HEK293 (cell line): ENCODE data around the gene JAML.

Experiments used
- BCL11A ChIP-seq: fragments of 450-650 bp; formaldehyde crosslinking; IDR thresholded peaks from 2 replicates; pipeline ENCODE4 v1.5.1; 2016; ENCODE audit warnings: low read depth, missing biosample characterization, missing genetic modification characterization
- GLIS2 ChIP-seq: fragments of 450-650 bp; formaldehyde crosslinking; IDR thresholded peaks from 2 replicates; pipeline ENCODE4 v1.5.1; 2016; ENCODE audit warnings: missing biosample characterization, missing genetic modification characterization
- KLF1 ChIP-seq: fragments of 450-650 bp; formaldehyde crosslinking; IDR thresholded peaks from 2 replicates; pipeline ENCODE4 v1.5.1; 2016; ENCODE audit warnings: missing biosample characterization, missing genetic modification characterization
- SCRT1 ChIP-seq: fragments of 450-650 bp; formaldehyde crosslinking; IDR thresholded peaks from 2 replicates; pipeline ENCODE4 v1.5.1; 2016; ENCODE audit warnings: missing biosample characterization, missing genetic modification characterization, borderline replicate concordance
- TCF7L2 ChIP-seq: IDR thresholded peaks from 2 replicates; pipeline ENCODE4 v1.6.1; 2011; ENCODE audit warnings: low read depth, mild to moderate bottlenecking, inconsistent platforms, low read length, moderate library complexity, borderline replicate concordance
- WT1 ChIP-seq: fragments of 450-650 bp; formaldehyde crosslinking; IDR thresholded peaks from 2 replicates; pipeline ENCODE4 v1.5.1; 2016; ENCODE audit warnings: missing biosample characterization, missing genetic modification characterization
- ZBTB21 ChIP-seq: fragments of 450-650 bp; formaldehyde crosslinking; IDR thresholded peaks from 2 replicates; pipeline ENCODE4 v1.5.1; 2017; ENCODE audit warnings: missing biosample characterization, missing genetic modification characterization
- ZBTB48 ChIP-seq: fragments of 450-650 bp; formaldehyde crosslinking; IDR thresholded peaks from 2 replicates; pipeline ENCODE4 v1.5.1; 2016; ENCODE audit warnings: missing biosample characterization, missing genetic modification characterization
- ZFP41 ChIP-seq: fragments of 450-650 bp; formaldehyde crosslinking; IDR thresholded peaks from 2 replicates; pipeline ENCODE4 v1.5.1; 2016; ENCODE audit warnings: missing biosample characterization, missing genetic modification characterization, borderline replicate concordance
- ZNF132 ChIP-seq: fragments of 450-650 bp; formaldehyde crosslinking; IDR thresholded peaks from 2 replicates; pipeline ENCODE4 v1.5.1; 2017; ENCODE audit warnings: missing biosample characterization, missing genetic modification characterization, borderline replicate concordance
- ZNF133 ChIP-seq: fragments of 450-650 bp; formaldehyde crosslinking; IDR thresholded peaks from 2 replicates; pipeline ENCODE4 v1.5.1; 2016; ENCODE audit warnings: missing biosample characterization, missing genetic modification characterization
- ZNF146 ChIP-seq: fragments of 450-650 bp; formaldehyde crosslinking; IDR thresholded peaks from 2 replicates; pipeline ENCODE4 v1.5.1; 2016; ENCODE audit warnings: missing biosample characterization, missing genetic modification characterization
- ZNF19 ChIP-seq: fragments of 450-650 bp; formaldehyde crosslinking; IDR thresholded peaks from 2 replicates; pipeline ENCODE4; 2016; ENCODE audit warnings: missing biosample characterization, missing genetic modification characterization, low read depth
- ZNF214 ChIP-seq: fragments of 450-650 bp; formaldehyde crosslinking; IDR thresholded peaks from 2 replicates; pipeline ENCODE4 v1.5.1; 2017; ENCODE audit warnings: missing biosample characterization, mild to moderate bottlenecking, missing genetic modification characterization, borderline replicate concordance
- ZNF221 ChIP-seq: fragments of 450-650 bp; formaldehyde crosslinking; IDR thresholded peaks from 2 replicates; pipeline ENCODE4 v1.5.1; 2017; ENCODE audit warnings: missing biosample characterization, missing genetic modification characterization, borderline replicate concordance
- ZNF223 ChIP-seq: fragments of 450-650 bp; formaldehyde crosslinking; IDR thresholded peaks from 2 replicates; pipeline ENCODE4 v1.5.1; 2016; ENCODE audit warnings: missing biosample characterization, missing genetic modification characterization
- ZNF324 ChIP-seq: fragments of 450-650 bp; formaldehyde crosslinking; IDR thresholded peaks from 2 replicates; pipeline ENCODE4 v1.5.1; 2016; ENCODE audit warnings: missing biosample characterization, missing genetic modification characterization
- ZNF366 ChIP-seq: fragments of 450-650 bp; formaldehyde crosslinking; conservative IDR thresholded peaks from 2 replicates; pipeline ENCODE4 v1.5.1; 2016; ENCODE audit warnings: missing biosample characterization, missing genetic modification characterization
- ZNF423 ChIP-seq: fragments of 450-650 bp; formaldehyde crosslinking; IDR thresholded peaks from 2 replicates; pipeline ENCODE4 v1.5.1; 2016; ENCODE audit warnings: missing biosample characterization, missing genetic modification characterization
- ZNF48 ChIP-seq: fragments of 450-650 bp; formaldehyde crosslinking; IDR thresholded peaks from 2 replicates; pipeline ENCODE4 v1.5.1; 2016; ENCODE audit warnings: missing biosample characterization, missing genetic modification characterization
- ZNF529 ChIP-seq: fragments of 450-650 bp; formaldehyde crosslinking; IDR thresholded peaks from 2 replicates; pipeline ENCODE4 v1.5.1; 2017; ENCODE audit warnings: missing genetic modification characterization, missing biosample characterization; ENCODE audit not compliant: insufficient replicate concordance
- ZNF560 ChIP-seq: fragments of 450-650 bp; formaldehyde crosslinking; IDR thresholded peaks from 2 replicates; pipeline ENCODE4 v1.5.1; 2017; ENCODE audit warnings: missing biosample characterization, missing genetic modification characterization, borderline replicate concordance
- ZNF629 ChIP-seq: fragments of 450-650 bp; formaldehyde crosslinking; IDR thresholded peaks from 2 replicates; pipeline ENCODE4 v1.5.1; 2017; ENCODE audit warnings: missing biosample characterization, missing genetic modification characterization
- ZNF664 ChIP-seq: fragments of 450-650 bp; formaldehyde crosslinking; IDR thresholded peaks from 2 replicates; pipeline ENCODE4 v1.5.1; 2016; ENCODE audit warnings: missing biosample characterization, missing genetic modification characterization
- ZNF670 ChIP-seq: fragments of 450-650 bp; formaldehyde crosslinking; IDR thresholded peaks from 2 replicates; pipeline ENCODE4 v1.5.1; 2016; ENCODE audit warnings: missing biosample characterization, missing genetic modification characterization, low read depth
- TF ChIP-seq, protein P1 (sequence below): fragments of 450-650 bp; formaldehyde crosslinking; IDR thresholded peaks from 2 replicates; pipeline ENCODE4 v1.5.1; 2016; ENCODE audit warnings: missing biosample characterization, missing genetic modification characterization
- TF ChIP-seq, protein P2 (sequence below): fragments of 450-650 bp; formaldehyde crosslinking; IDR thresholded peaks from 2 replicates; pipeline ENCODE4 v1.5.1; 2017; ENCODE audit warnings: missing biosample characterization, missing genetic modification characterization
- TF ChIP-seq, protein P3 (sequence below): fragments of 450-650 bp; formaldehyde crosslinking; optimal IDR thresholded peaks from 2 replicates; pipeline ENCODE3; 2016; ENCODE audit warnings: missing biosample characterization, mild to moderate bottlenecking, missing genetic modification characterization
- TF ChIP-seq, protein P4 (sequence below): fragments of 450-650 bp; formaldehyde crosslinking; conservative IDR thresholded peaks from 2 replicates; pipeline ENCODE4 v1.5.1; 2016; ENCODE audit warnings: low read depth, missing biosample characterization, missing genetic modification characterization
- TF ChIP-seq, protein P5 (sequence below): fragments of 450-650 bp; formaldehyde crosslinking; IDR thresholded peaks from 2 replicates; pipeline ENCODE4; 2016; ENCODE audit warnings: missing biosample characterization, missing genetic modification characterization

The JAML gene

DNA sequence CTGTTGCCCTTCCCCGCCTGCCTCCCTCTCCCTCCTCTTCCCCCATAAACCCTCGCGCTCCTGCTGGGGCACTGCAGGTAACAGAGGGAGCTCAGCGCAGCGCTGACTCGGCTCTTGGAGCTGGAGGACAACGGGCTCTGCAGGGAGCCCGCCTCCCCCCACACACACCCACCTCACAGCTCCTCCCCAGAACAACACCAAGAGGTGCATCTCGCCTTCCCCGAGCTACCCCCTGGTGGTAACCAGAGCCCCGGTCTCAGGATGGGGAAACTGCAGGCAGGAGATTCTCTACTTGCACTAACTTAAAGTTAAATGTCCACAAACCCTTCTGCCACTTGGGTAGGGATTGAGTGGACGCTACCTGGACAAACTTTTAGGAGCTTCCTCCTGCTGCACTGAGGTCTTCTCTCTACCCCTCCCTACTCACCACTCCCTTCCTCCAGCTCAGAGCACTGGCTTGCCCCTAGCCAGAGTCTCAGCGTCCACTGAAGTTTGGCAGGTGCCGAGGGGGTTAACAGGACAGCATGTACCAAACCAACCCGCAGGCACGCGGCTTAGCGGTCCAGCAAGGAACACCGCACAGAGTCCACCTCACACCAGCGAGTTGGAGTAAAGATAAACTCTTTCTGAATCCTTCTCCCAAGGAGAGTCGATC is 68.2 kb downstream of the JAML start (continued):
- TF ChIP-seq ZNF221, result no peak
- no peak for TF ChIP-seq ZNF366
- TF ChIP-seq ZNF423 (tag by site-specific recombination), result peak; percentile 89
- TF ChIP-seq BCL11A (tag by site-specific recombination), result no peak
- TF ChIP-seq ZFP41 (tag by site-specific recombination), result no peak
- TF ChIP-seq ZNF132 (tag by site-specific recombination), result no peak
- TF ChIP-seq, protein P1, sequence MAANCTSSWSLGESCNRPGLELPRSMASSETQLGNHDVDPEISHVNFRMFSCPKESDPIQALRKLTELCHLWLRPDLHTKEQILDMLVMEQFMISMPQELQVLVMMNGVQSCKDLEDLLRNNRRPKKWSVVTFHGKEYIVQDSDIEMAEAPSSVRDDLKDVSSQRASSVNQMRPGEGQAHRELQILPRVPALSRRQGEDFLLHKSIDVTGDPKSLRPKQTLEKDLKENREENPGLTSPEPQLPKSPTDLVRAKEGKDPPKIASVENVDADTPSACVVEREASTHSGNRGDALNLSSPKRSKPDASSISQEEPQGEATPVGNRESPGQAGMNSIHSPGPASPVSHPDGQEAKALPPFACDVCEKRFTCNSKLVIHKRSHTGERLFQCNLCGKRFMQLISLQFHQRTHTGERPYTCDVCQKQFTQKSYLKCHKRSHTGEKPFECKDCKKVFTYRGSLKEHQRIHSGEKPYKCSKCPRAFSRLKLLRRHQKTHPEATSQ (tag by site-specific recombination), result no peak
- TF ChIP-seq, protein P2, sequence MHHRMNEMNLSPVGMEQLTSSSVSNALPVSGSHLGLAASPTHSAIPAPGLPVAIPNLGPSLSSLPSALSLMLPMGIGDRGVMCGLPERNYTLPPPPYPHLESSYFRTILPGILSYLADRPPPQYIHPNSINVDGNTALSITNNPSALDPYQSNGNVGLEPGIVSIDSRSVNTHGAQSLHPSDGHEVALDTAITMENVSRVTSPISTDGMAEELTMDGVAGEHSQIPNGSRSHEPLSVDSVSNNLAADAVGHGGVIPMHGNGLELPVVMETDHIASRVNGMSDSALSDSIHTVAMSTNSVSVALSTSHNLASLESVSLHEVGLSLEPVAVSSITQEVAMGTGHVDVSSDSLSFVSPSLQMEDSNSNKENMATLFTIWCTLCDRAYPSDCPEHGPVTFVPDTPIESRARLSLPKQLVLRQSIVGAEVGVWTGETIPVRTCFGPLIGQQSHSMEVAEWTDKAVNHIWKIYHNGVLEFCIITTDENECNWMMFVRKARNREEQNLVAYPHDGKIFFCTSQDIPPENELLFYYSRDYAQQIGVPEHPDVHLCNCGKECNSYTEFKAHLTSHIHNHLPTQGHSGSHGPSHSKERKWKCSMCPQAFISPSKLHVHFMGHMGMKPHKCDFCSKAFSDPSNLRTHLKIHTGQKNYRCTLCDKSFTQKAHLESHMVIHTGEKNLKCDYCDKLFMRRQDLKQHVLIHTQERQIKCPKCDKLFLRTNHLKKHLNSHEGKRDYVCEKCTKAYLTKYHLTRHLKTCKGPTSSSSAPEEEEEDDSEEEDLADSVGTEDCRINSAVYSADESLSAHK, result no peak
- no peak for TF ChIP-seq ZNF664 (tag by site-specific recombination)
- no peak for TF ChIP-seq TCF7L2
- no peak for TF ChIP-seq ZNF48 (tag by site-specific recombination)
- TF ChIP-seq ZNF324 (tag by site-specific recombination), result no peak
- TF ChIP-seq SCRT1 (tag by site-specific recombination), result no peak
- TF ChIP-seq ZNF133, result no peak
- no peak for TF ChIP-seq ZNF629 (tag by site-specific recombination)
- TF ChIP-seq, protein P3, sequence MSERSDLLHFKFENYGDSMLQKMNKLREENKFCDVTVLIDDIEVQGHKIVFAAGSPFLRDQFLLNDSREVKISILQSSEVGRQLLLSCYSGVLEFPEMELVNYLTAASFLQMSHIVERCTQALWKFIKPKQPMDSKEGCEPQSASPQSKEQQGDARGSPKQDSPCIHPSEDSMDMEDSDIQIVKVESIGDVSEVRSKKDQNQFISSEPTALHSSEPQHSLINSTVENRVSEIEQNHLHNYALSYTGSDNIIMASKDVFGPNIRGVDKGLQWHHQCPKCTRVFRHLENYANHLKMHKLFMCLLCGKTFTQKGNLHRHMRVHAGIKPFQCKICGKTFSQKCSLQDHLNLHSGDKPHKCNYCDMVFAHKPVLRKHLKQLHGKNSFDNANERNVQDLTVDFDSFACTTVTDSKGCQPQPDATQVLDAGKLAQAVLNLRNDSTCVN (tag by site-specific recombination), result no peak
- no peak for TF ChIP-seq ZNF529
- TF ChIP-seq ZBTB48 (tag by site-specific recombination), result no peak
- TF ChIP-seq, protein P4, sequence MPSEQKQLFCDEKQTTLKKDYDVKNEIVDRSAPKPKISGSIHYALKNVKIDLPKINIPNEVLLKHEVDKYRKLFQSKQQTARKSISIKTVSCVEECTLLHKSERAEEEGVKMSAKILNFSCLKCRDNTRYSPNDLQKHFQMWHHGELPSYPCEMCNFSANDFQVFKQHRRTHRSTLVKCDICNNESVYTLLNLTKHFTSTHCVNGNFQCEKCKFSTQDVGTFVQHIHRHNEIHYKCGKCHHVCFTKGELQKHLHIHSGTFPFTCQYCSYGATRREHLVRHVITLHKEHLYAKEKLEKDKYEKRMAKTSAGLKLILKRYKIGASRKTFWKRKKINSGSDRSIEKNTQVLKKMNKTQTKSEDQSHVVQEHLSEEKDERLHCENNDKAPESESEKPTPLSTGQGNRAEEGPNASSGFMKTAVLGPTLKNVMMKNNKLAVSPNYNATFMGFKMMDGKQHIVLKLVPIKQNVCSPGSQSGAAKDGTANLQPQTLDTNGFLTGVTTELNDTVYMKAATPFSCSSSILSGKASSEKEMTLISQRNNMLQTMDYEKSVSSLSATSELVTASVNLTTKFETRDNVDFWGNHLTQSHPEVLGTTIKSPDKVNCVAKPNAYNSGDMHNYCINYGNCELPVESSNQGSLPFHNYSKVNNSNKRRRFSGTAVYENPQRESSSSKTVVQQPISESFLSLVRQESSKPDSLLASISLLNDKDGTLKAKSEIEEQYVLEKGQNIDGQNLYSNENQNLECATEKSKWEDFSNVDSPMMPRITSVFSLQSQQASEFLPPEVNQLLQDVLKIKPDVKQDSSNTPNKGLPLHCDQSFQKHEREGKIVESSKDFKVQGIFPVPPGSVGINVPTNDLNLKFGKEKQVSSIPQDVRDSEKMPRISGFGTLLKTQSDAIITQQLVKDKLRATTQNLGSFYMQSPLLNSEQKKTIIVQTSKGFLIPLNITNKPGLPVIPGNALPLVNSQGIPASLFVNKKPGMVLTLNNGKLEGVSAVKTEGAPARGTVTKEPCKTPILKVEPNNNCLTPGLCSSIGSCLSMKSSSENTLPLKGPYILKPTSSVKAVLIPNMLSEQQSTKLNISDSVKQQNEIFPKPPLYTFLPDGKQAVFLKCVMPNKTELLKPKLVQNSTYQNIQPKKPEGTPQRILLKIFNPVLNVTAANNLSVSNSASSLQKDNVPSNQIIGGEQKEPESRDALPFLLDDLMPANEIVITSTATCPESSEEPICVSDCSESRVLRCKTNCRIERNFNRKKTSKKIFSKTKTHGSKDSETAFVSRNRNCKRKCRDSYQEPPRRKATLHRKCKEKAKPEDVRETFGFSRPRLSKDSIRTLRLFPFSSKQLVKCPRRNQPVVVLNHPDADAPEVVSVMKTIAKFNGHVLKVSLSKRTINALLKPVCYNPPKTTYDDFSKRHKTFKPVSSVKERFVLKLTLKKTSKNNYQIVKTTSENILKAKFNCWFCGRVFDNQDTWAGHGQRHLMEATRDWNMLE (tag by site-specific recombination), result no peak
- TF ChIP-seq GLIS2, result peak; percentile 77
- TF ChIP-seq ZNF560 (tag by site-specific recombination), result no peak
- TF ChIP-seq ZNF214, result no peak
- no peak for TF ChIP-seq ZBTB21 (tag by site-specific recombination)
- TF ChIP-seq ZNF146 (tag by site-specific recombination), result no peak
- no peak for TF ChIP-seq ZNF670 (tag by site-specific recombination)
- no peak for TF ChIP-seq ZNF19 (tag by site-specific recombination)
- TF ChIP-seq, protein P5, sequence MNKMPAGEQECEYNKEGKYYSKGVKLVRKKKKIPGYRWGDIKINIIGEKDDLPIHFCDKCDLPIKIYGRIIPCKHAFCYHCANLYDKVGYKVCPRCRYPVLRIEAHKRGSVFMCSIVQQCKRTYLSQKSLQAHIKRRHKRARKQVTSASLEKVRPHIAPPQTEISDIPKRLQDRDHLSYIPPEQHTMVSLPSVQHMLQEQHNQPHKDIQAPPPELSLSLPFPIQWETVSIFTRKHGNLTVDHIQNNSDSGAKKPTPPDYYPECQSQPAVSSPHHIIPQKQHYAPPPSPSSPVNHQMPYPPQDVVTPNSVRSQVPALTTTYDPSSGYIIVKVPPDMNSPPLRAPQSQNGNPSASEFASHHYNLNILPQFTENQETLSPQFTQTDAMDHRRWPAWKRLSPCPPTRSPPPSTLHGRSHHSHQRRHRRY (tag by site-specific recombination), result no peak
- no peak for TF ChIP-seq KLF1
- TF ChIP-seq WT1, result peak; percentile 47; the same call in 1 of the 2 replicates
- no peak for TF ChIP-seq ZNF223 (tag by site-specific recombination)
